Thyroid gland (tissue), 4 donors: Measurements from ENCODE around the gene KCNQ1. TPM values are rescaled to one million over a fixed set of nuclear protein-coding genes. Genes with fewer than 3 reads are reported as not detected.

Source experiments
- DNase-seq, 2 donors: peaks; one replicate each; pipeline ENCODE4 v3.0.0-alpha.2; 2019
- H3K27ac ChIP-seq, 3 donors: fragments of 200-600 bp; sonication (generic); 1 replicate in 2 of 3; 2 replicates in 1 of 3; pipeline ENCODE4 v1.5.1; 2016 to 2019; ENCODE audit warnings: mild to moderate bottlenecking in 1 of 3, moderate library complexity in 1 of 3
- H3K27me3 ChIP-seq: fragments of 200-600 bp; sonication (generic); one replicate; pipeline ENCODE4 v1.5.1; 2019
- H3K36me3 ChIP-seq, 2 donors: fragments of 200-600 bp; sonication (generic); one replicate each; pipeline ENCODE4 v1.5.1; 2016 to 2019
- H3K4me1 ChIP-seq, 2 donors: fragments of 200-600 bp; sonication (generic); one replicate each; pipeline ENCODE4 v1.5.1; 2017 to 2019
- H3K4me3 ChIP-seq, 3 donors: fragments of 200-600 bp; sonication (generic); replicated peaks in 1 of 3; 1 replicate in 2 of 3; 2 replicates in 1 of 3; pipeline ENCODE4 v1.5.1; 2016; ENCODE audit warnings: mild to moderate bottlenecking in 1 of 3
- H3K9me3 ChIP-seq: fragments of 200-600 bp; sonication (generic); one replicate; pipeline ENCODE4 v1.5.1; 2017
- CTCF ChIP-seq, 6 experiments: fragments of 200-600 bp in 3 of 6; fragments of 450-650 bp in 3 of 6; sonication (generic) in 3 of 6; IDR thresholded peaks; one replicate each; pipeline ENCODE4 v1.5.1; 2016 to 2019; ENCODE audit warnings: antibody characterized with exemption in 6 of 6, mild to moderate bottlenecking in 2 of 6, inconsistent platforms in 1 of 6, moderate library complexity in 1 of 6
- POLR2A ChIP-seq, 2 donors: fragments of 450-650 bp; IDR thresholded peaks; one replicate each; pipeline ENCODE4 v1.6.1; 2017; ENCODE audit warnings: antibody characterized with exemption in 2 of 2, mild to moderate bottlenecking in 2 of 2, moderate library complexity in 1 of 2
- WGBS, 2 donors: methylation state at CpG; one replicate each; pipeline ENCODE4 v1.1.5; 2017; 5-methylcytosine and 5-hydroxymethylcytosine counted together
- intact Hi-C: fragments of 100-400 bp; cut with DNase I; formaldehyde crosslinking; loops from one replicate; pipeline ENCODE4 v1.15.1; 2023
- total RNA-seq, 4 donors: library from RNA; depleted of rRNA; stranded (reverse); fragments of >200 nt; gene quantifications; one replicate each; pipeline ENCODE4 v1.2.3, GENCODE V29; 2016

KCNQ1 gene
- total RNA-seq, 4 donors from 2014 or later, result 51.3 to 103 (median 97.8) TPM

- 88 to 91% methylated on average over 16 to 25 of the region's 28 CpGs for WGBS, 2 donors
- intact Hi-C loops, result loop anchor here (5.0 kb wide), 1 partner anchor 467 kb away; no protein-coding TSS in a partner anchor
- no peak overlapping the region for H3K27ac ChIP-seq
- peaks cover 0 to 20% of the 10 kb centered on the region in 2 donors for H3K4me1 ChIP-seq
- no peak for TF ChIP-seq POLR2A (IDR thresholded peaks at IDR 0.05)
- no peak for TF ChIP-seq CTCF (IDR thresholded peaks at IDR 0.05)
- H3K36me3 ChIP-seq, result no peaks in the 10 kb centered on the region
- no peak for DNase-seq
- no peak overlapping the region for H3K4me3 ChIP-seq
- no peaks in the 10 kb centered on the region for H3K9me3 ChIP-seq
- no peaks in the 10 kb centered on the region for H3K27me3 ChIP-seq
These were observed 19.9 kb upstream of the KCNQ1 start for GRCh38 chr11:2424811-2425495.

- H3K27ac ChIP-seq, result no peak overlapping the region
- H3K36me3 ChIP-seq, result no peaks in the 10 kb centered on the region
- peaks cover 0 to 14% of the 10 kb centered on the region in 2 donors for H3K4me1 ChIP-seq
- no peak overlapping the region for H3K4me3 ChIP-seq
- no peaks in the 10 kb centered on the region for H3K27me3 ChIP-seq
- H3K9me3 ChIP-seq, result no peaks in the 10 kb centered on the region
- WGBS, 2 donors, result 86 to 100% methylated on average over 3 of the region's 8 CpGs
- TF ChIP-seq POLR2A (IDR thresholded peaks at IDR 0.05), result no peak
- TF ChIP-seq CTCF (IDR thresholded peaks at IDR 0.05), result no peak
- intact Hi-C loops, result loop anchor here (5.0 kb wide), 1 partner anchor 467 kb away; no protein-coding TSS in a partner anchor
- DNase-seq, result no peak
These were observed 19.3 kb upstream of the KCNQ1 start for GRCh38 chr11:2425506-2425905.

- Histone ChIP-seq H3K4me3 (no peak overlapping the region), H3K9me3 (no peaks in the 10 kb centered on the region), H3K27me3 (no peaks in the 10 kb centered on the region), H3K36me3 (no peaks in the 10 kb centered on the region), H3K27ac (no peak overlapping the region), H3K4me1 (peaks cover 0 to 9% of the 10 kb centered on the region in 2 donors)
- DNase-seq, result no peak
- 83 to 89% methylated on average over 1 to 6 of the region's 13 CpGs for WGBS, 2 donors
- intact Hi-C loops, result loop anchor here (5.0 kb wide), 1 partner anchor 466 kb away; no protein-coding TSS in a partner anchor
- no peak for TF ChIP-seq CTCF (IDR thresholded peaks at IDR 0.05)
These were observed 18.6 kb upstream of the KCNQ1 start for GRCh38 chr11:2426221-2426620.

- no peaks in the 10 kb centered on the region for H3K9me3 ChIP-seq
- H3K27me3 ChIP-seq, result no peaks in the 10 kb centered on the region
- DNase-seq, result peak; percentile 83 to 92
- intact Hi-C loops, result loop anchor here (5.0 kb wide), 1 partner anchor 465 kb away; no protein-coding TSS in a partner anchor
- TF ChIP-seq CTCF (IDR thresholded peaks at IDR 0.05) (no peak), POLR2A (IDR thresholded peaks at IDR 0.05) (no peak)
- peaks cover 0 to 9% of the 10 kb centered on the region in 2 donors for H3K4me1 ChIP-seq
- no peak overlapping the region for H3K4me3 ChIP-seq
- H3K27ac ChIP-seq, result no peak overlapping the region
- 58 to 66% methylated on average over 10 to 12 of the region's 14 CpGs for WGBS, 2 donors
- H3K36me3 ChIP-seq, result no peaks in the 10 kb centered on the region
These were observed 17.8 kb upstream of the KCNQ1 start for GRCh38 chr11:2426826-2427521.
